ACC112 (cell line): Measurements from ENCODE around the gene C4orf50.
"Not testable (repeated sequence)": the region's sequence is repeated elsewhere in the genome, so short reads cannot be mapped to it uniquely, and the experiment has no call there.

Experiments used
- H2AFZ ChIP-seq: fragments of 200-600 bp; sonication (generic); one replicate; pipeline ENCODE4 v1.6.0; 2017; ENCODE audit warnings: antibody characterized with exemption, low read length; ENCODE audit not compliant: unreplicated experiment
- H3K27ac ChIP-seq: fragments of 200-600 bp; sonication (generic); 2 replicates; pipeline ENCODE4 v1.5.1; 2014; ENCODE audit warnings: low read depth, mild to moderate bottlenecking, antibody characterized with exemption, low read length, moderate library complexity
- H3K27me3 ChIP-seq: fragments of 200-600 bp; sonication (generic); 2 replicates; pipeline ENCODE4 v1.6.1; 2014; ENCODE audit warnings: mild to moderate bottlenecking, antibody characterized with exemption, low read length, moderate library complexity, mixed read lengths; ENCODE audit not compliant: insufficient read depth
- H3K36me3 ChIP-seq: fragments of 200-600 bp; sonication (generic); 2 replicates; pipeline ENCODE4 v1.6.1; 2016; ENCODE audit warnings: mild to moderate bottlenecking, antibody characterized with exemption, low read length, moderate library complexity, mixed read lengths; ENCODE audit not compliant: insufficient read depth
- H3K4me1 ChIP-seq: fragments of 200-600 bp; sonication (generic); one replicate; pipeline ENCODE4 v1.6.1; 2016; ENCODE audit warnings: low read length, mixed read lengths; ENCODE audit not compliant: insufficient read depth, unreplicated experiment, control insufficient read depth
- H3K4me3 ChIP-seq: fragments of 200-600 bp; sonication (generic); 2 replicates; pipeline ENCODE4 v1.5.1; 2014; ENCODE audit warnings: mild to moderate bottlenecking, low read depth, low read length
- H3K79me2 ChIP-seq: fragments of 200-600 bp; sonication (generic); one replicate; pipeline ENCODE4 v1.6.0; 2016; ENCODE audit warnings: low read length; ENCODE audit not compliant: control insufficient read depth, unreplicated experiment, insufficient read depth

C4orf50 gene

DNA sequence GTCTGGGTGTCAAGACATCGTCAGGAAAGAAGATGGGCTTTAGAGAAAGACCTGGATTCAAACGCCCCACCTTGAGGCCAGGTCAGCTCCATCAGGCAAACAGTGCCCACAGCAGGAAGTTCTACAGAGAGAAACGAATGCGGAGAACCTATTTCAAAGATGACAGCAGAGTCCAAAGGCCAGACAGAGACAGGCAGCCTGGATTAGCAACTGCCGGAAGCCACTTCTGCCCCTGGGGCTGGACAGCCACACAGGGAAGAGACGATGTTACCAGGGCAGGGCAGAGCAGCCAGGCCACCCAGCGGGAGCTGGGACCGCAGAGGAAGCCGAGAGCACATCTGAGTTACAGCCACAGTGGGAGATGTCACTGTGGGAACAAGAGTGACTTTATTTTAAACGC lies 1.2 kb downstream of the C4orf50 start:
- H3K36me3 ChIP-seq: no peaks in the 10 kb centered on the region
- no peak overlapping the region for H3K27ac ChIP-seq
- no peak overlapping the region for H3K4me3 ChIP-seq
- no peak overlapping the region for H2AFZ ChIP-seq
- H3K27me3 ChIP-seq: peaks cover 14% of the 10 kb centered on the region
- no peaks in the 10 kb centered on the region for H3K79me2 ChIP-seq
- no peaks in the 10 kb centered on the region for H3K4me1 ChIP-seq

DNA sequence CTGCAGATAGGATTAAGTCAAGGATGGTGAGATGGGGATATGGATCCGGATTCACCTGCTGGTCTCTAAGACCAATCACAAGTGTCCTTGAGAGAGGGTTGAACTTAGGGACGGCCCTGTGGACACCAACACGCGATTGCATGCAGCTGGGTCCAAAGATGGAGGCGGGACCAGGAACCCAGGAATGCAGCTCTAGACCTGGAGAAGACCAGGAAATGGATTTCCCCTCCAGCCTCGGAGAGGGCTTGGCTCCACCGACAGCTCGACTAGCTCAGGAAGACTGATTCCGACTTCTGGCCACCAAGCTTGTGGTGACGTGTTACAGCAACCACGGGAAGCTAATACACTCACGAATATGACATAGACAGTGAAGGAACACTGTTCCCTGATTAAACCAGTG lies 4.7 kb downstream of the C4orf50 start:
- Histone ChIP-seq H3K79me2 (no peaks in the 10 kb centered on the region), H3K4me3 (no peak overlapping the region), H2AFZ (no peak overlapping the region), H3K36me3 (no peaks in the 10 kb centered on the region), H3K27me3 (peaks cover 35% of the 10 kb centered on the region), H3K27ac (no peak overlapping the region), H3K4me1 (no peaks in the 10 kb centered on the region)

DNA sequence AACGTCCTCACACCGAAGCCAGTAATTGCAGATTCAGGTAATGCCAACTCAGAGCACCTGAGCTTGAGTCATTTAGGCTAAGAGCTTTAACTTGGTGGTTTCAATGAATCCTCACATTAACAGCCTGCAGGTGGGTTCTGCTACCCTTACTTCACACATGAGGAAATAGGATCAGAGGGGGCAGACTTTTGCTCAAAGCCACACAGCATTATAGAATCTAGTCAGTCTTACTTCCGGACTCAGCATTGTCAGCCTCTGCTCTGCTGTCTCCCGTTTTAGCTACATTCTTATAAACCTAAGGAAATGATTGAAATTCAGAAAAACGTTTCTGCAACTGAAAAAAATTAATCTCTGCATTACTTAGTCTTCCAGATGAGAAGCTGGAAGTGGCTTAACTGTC lies 6.0 kb downstream of the C4orf50 start:
- Histone ChIP-seq H3K4me1 (no peaks in the 10 kb centered on the region), H3K79me2 (no peaks in the 10 kb centered on the region), H3K27ac (no peak overlapping the region), H2AFZ (no peak overlapping the region), H3K4me3 (no peak overlapping the region), H3K36me3 (no peaks in the 10 kb centered on the region), H3K27me3 (peaks cover 38% of the 10 kb centered on the region)

DNA sequence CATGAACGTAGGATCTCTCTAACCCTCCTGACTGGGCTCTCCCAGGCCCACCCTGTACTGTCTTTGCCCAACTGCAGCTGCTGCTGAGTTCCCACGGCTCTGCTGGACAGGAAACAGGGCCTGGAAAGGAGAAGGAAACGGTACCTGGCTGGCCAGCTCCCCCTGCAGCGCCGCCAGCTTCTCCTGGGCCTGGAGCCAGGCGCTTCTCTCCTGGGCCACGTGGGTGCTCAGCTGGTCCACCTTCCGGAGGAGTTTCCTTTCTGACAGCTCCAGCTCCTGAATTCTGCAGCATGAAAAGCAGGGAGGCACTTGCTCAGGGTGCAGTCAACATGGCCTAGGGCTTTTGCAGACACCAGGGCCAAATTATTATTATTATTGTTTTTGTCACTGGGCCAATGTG lies 6.5 kb downstream of the C4orf50 start:
- Histone ChIP-seq H3K27me3 (peaks cover 41% of the 10 kb centered on the region), H3K36me3 (no peaks in the 10 kb centered on the region), H2AFZ (no peak overlapping the region), H3K27ac (no peak overlapping the region), H3K79me2 (no peaks in the 10 kb centered on the region), H3K4me3 (no peak overlapping the region), H3K4me1 (no peaks in the 10 kb centered on the region)

DNA sequence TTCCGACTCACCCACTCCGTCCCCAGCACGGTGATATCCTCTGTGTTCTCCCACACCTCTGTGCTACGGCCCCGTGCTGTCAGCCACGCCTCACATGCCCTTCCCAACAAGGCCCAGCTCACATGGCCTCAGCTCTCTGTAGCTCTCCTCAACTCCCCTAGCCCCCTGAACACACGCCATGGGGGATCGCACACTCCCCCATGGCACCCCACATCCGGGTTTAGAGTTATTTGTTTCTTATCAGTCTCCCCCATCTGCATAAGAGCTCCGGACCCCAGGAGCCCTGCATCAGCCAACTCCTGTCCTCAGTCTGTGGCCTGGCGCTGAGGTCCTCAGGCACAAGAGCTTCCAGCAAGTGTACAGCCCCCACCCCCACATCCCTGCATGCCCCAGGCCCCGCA lies 7.0 kb downstream of the C4orf50 start:
- Histone ChIP-seq H3K4me3 (no peak overlapping the region), H3K4me1 (no peaks in the 10 kb centered on the region), H3K27ac (no peak overlapping the region), H3K79me2 (no peaks in the 10 kb centered on the region), H3K36me3 (no peaks in the 10 kb centered on the region), H2AFZ (no peak overlapping the region), H3K27me3 (peaks cover 42% of the 10 kb centered on the region)

DNA sequence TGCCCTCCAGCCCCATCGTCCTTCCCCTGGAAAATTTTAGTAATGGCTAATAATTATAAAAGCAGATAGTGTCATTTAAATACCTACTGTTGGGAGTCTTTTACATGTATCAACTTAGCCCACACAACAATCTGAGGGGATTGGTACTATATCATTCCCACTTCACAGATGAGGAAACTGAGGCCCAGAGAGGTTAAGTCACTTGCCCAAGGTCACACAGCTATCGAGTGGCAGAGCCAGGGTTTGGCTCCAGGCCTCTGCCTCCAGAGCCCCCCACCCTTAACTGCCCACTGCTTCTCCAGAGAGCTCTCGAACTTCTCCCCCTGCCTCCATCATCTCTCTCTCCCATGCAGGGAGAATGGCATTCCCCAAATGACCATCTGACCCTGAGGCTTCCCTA lies 7.4 kb downstream of the C4orf50 start:
- Histone ChIP-seq H2AFZ (no peak overlapping the region), H3K4me3 (no peak overlapping the region), H3K4me1 (no peaks in the 10 kb centered on the region), H3K36me3 (no peaks in the 10 kb centered on the region), H3K27me3 (peaks cover 42% of the 10 kb centered on the region), H3K79me2 (no peaks in the 10 kb centered on the region), H3K27ac (no peak overlapping the region)

DNA sequence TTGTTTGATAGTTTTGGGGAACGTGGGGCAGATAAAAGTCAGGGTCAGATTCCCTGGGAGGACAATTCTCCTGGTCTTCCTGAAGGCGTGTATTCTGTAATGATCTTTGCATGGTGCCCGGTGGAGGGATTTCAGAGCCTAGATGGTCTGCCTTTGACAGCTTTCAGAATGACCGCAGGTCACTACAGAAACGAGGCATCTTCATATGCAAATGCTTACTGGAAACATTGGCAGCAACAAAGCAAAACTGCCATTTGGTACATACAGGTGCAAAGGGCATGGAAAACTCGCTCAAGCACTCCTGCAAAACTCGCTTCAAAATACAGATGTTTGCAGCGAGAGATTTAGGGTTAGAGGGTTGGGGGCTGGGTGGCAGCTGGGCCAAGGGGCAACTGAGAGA lies 8.8 kb downstream of the C4orf50 start:
- peaks cover 42% of the 10 kb centered on the region for H3K27me3 ChIP-seq
- H3K27ac ChIP-seq: no peak overlapping the region
- no peak overlapping the region for H2AFZ ChIP-seq
- H3K4me3 ChIP-seq: no peak overlapping the region
- no peaks in the 10 kb centered on the region for H3K4me1 ChIP-seq
- no peaks in the 10 kb centered on the region for H3K79me2 ChIP-seq
- H3K36me3 ChIP-seq: no peaks in the 10 kb centered on the region

DNA sequence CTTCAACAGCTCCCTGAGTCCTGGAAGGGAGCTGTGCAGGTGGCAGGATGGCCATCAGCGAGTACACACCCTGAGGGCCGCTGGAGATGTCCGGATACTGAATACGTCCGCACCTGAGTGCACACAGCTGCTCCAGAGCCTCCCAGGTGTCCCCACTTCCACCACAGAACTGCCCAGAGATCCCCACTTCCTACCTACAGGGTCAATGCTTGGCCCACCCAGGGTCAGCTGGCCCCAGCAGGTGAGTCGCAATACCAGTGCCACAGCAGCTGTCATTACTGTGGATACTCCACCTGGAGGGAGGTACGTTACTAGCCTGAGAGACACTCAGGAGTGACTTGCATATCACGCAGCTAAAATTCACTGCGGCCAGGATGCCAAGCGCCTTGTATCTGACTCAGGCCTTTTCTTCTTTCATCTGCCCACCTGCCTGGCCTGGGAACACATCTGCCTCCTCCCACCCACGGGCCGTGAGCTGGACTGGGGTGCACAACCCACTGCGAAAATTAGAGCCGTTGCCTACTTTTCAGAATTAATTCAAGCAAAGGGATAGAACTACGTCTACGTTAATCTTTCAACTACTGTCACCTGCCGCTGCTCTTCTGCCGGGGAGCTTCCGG lies 9.4 kb downstream of the C4orf50 start:
- H3K27me3 ChIP-seq: peaks cover 42% of the 10 kb centered on the region
- no peaks in the 10 kb centered on the region for H3K79me2 ChIP-seq
- H3K4me3 ChIP-seq: no peak overlapping the region
- H2AFZ ChIP-seq: no peak overlapping the region
- no peaks in the 10 kb centered on the region for H3K36me3 ChIP-seq
- no peaks in the 10 kb centered on the region for H3K4me1 ChIP-seq
- no peak overlapping the region for H3K27ac ChIP-seq

DNA sequence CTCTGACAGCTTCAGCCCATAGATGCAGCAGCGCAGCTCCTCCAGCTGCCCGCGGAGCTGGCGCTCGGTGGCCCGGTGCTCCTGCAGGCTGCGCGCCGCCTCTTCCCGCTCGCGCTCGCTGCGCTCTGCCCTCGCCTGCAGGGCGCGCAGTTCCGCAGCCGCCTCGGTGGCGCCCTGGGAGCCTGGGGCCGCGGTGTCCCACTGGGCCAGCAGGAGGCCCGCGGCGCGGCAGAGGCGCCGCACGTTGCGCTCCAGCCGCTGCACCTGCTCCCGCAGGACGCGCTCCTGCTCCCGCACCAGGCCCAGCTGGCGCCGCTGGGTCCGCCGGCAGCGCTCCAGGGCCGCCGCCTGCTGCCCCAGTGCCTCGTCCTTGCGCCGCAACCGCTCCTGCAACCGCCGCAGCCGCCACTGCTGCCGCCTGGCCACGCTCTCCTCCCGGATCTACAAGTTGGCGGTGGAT lies 10.1 kb downstream of the C4orf50 start:
- no peak overlapping the region for H2AFZ ChIP-seq
- no peak overlapping the region for H3K4me3 ChIP-seq
- no peaks in the 10 kb centered on the region for H3K79me2 ChIP-seq
- no peaks in the 10 kb centered on the region for H3K36me3 ChIP-seq
- no peak overlapping the region for H3K27ac ChIP-seq
- H3K4me1 ChIP-seq: no peaks in the 10 kb centered on the region
- peaks cover 42% of the 10 kb centered on the region for H3K27me3 ChIP-seq

DNA sequence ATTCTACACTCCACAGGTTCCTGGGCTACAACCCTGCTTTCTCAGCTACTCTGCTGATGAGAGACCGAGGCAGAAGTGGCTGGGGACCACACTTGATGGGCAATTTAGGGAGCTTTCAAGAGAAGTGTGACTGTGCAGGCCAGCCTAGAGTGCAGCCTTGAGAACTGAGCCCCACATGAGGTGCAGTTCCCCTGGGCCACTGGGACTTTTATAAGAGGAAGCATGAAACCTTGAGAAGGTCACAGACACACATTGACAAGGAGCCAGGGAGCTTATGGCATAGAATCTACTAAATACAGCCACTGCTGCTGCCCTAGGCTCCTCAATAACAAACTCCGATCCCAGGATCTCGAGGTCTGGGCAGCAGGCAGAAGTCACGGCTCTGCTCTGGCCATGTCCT lies 13.1 kb downstream of the C4orf50 start:
- H3K36me3 ChIP-seq: no peaks in the 10 kb centered on the region
- H3K79me2 ChIP-seq: no peaks in the 10 kb centered on the region
- no peak overlapping the region for H3K4me3 ChIP-seq
- no peaks in the 10 kb centered on the region for H3K4me1 ChIP-seq
- peaks cover 33% of the 10 kb centered on the region for H3K27me3 ChIP-seq
- H3K27ac ChIP-seq: no peak overlapping the region
- H2AFZ ChIP-seq: no peak overlapping the region

DNA sequence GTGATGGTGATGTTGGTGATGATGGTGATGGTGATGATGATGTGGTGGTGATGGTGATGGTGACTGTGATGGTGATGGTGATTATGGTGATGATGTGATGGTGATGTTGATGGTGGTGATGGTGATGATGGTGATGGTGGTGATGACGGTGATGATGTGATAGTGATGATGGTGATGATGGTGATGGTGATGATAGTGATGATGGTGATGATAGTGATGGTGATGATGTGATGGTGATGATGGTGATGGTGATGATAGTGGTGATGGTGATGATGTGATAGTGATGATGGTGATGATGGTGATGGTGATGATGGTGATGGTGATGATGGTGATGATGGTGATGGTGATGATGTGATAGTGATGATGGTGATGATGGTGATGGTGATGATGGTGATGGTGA lies 14.7 kb downstream of the C4orf50 start:
- H3K27ac ChIP-seq, H3K4me1 ChIP-seq, H3K36me3 ChIP-seq, H3K4me3 ChIP-seq, H3K79me2 ChIP-seq, H2AFZ ChIP-seq: not testable (repeated sequence)
- H3K27me3 ChIP-seq: peaks cover 22% of the 10 kb centered on the region
